ENCODE measurements around the gene COBLL1.
"Not testable (repeated sequence)": the region's sequence is repeated elsewhere in the genome, so short reads cannot be mapped to it uniquely, and the experiment has no call there.

COBLL1 gene

DNA sequence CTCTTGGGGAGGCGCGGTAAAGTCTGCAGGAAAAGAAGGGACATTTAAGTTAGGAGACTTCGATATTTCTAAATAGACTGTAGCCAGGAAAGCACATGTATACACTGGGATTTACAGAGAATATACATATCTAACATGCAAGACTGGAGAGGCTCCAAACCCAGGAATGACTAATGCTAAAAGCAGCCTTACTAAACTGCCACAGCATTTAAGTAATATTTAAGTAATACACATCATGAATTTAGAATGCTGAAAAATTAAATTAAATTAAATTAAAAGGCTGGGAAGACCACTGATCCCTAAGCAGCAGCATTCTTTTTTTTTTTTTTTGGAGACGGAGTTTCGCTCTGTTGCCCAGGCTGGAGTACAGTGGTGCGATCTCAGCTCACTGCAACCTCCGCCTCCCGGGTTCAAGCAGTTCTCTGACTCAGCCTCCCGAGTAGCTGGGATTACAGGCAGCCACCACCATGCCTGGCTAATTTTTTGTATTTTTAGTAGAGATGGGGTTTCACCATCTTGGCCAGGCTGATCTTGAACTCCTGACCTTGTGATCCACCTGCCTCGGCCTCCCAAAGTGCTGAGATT, 131.3 kb downstream of the COBLL1 start:
- DNase-seq = not testable (repeated sequence)

DNA sequence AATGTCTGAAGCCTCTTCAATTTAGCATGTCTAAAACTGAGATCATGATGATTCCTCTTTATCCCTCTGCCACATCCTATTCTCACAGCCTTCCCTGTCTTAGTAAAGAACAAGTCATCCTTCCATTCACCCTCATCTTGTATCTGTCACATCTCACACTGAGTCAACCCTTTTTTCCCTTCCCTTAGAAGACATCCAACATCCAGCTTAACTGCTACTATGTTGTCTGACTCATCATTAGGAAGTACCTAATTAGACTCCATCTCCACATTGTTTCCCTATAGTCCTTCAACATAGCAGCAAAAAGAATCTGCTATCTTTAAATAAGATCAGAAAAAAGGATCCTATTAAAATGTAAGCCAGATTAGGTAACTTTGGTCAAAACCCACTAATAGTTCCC, 135.1 kb downstream of the COBLL1 start:
- DNase-seq = no peak

DNA sequence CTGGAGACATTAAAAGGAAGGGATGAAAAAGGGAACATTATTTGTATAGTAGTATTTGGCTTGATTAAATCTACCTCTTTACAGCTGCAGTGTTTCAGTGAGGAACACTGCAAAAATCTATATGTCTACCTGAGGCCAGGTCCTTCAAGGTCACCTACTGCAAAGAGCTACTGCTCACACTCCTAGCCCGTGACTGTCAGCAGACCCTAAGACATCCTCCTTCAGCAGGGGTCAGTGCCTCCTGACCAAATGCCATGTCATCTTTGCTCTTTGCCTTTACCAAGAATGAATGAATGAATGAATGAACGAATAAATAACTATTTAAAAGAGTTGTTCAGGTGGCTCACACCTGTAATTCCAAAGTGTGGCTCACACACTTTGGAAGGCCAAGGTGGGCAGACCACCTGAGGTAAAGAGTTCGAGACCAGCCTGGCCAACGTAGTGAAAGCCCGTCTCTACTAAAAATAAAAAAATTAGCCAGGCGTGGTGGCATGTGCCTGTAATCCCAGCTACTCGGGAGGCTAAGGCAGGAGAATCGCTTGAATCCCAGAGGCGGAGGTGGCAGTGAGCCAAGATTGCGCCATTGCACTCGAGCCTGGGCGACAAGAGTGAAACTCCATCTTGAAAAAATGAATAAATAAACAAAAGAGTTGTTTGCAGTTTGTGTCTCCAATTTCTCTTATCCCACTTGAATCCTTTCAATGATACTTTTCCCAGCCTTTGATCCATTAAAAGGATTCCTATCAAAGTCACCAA, 136.0 kb downstream of the COBLL1 start:
- no peak for DNase-seq

DNA sequence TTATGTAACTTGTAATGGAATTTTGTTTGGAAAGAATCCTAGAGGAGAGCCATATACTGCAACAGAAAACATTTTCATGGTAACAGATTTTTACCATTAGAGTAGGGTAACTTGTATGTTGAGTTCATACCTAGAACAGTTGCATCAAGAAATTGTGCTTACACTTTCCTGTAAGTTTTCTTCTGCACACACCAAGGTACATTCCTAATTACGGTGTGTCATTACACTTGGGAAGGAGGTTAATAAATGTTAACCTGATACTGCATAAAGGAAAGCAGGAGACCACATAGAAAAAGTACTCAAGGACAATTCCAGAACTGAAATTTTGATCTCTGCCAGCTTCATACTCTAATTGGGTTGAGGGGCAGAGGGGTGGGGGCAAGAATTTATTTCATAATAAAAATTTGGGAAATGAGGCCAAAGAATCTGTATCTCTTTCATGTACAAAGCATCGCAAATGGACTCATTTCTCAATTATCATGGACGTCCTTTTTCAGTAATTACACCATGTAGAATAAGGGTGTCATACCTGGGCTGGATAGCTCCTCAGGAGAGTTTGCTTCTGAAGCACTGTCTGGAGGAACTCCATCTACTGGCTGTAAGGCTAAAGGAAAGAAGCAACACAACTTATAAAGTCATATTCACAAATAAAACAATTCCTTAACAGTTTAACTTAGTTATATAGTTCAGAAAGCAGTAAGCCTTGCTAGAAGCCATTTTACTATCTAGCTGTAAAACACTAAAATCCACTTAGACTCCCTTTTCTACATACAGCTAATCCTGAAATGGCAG, 137.5 kb downstream of the COBLL1 start:
- no peak for DNase-seq

DNA sequence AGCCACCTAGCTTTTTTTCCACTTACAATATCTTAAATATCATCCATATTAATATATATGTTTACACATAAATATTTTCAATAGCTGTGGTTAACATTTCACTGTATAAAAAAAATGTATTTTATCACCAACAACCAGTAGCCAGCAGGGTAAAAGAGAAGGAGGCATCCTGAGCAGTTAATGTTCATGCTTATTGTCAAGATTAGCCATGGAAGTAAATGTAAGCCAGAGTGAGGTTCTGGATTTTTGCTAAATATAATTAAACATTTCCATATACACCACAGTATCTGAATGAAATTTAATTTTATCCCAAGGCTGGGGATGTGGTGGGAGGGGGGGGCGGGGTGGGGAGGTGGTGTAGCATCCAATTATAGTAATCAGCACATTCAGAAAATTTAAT, 140.1 kb downstream of the COBLL1 start:
- no peak for DNase-seq

DNA sequence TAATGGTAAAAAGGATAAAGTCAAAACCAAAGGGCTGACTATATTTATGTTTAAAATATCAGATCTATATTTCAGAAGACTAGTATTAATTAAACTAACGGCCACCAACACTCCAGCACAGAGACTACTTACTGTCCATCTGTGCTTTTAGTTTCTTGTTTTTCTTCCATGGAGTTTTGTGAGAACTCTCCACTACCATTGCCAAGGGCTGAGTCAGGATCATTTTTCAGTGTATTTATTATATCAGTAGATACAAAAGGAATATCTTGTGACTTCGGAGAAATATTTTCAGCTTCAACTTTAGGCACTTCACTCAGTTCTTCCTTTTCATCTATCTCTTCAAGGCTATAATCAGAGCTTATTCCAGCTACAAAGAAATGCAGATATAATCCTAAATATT, 141.2 kb downstream of the COBLL1 start:
- DNase-seq = no peak

DNA sequence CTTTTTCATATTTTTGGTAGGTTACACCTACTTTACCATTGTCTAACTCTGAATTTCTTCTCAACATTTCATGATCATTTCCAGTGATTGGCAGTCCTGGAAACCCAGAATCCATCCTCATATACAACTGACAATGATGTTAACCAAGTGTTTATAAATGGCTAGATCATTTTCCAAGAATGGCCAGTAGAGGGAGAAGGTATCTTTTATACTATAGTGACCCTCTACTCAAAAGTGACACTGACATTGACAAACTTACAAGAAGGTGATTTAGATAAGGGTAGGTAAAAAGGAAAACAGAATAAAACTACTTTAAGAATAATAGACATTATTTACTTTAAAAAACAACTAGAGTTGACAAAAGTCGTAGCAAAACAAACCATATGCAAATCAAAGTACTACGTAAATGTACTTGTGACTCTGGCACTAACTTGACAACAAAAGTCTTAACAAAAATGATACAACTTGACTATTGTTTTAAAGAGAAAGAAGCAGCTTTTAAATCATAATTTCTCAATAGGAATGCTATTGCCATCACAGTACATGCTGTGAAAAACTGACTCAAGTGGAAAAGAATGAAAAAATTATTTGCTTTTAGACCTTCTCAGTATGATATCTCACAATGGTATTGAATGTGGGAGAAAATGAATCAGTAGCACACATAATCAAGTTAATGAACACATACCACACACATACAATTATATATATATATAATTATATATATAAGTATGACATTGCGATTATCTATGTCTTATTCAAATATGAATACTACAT, 143.7 kb downstream of the COBLL1 start:
- peak; percentile 2 for DNase-seq

DNA sequence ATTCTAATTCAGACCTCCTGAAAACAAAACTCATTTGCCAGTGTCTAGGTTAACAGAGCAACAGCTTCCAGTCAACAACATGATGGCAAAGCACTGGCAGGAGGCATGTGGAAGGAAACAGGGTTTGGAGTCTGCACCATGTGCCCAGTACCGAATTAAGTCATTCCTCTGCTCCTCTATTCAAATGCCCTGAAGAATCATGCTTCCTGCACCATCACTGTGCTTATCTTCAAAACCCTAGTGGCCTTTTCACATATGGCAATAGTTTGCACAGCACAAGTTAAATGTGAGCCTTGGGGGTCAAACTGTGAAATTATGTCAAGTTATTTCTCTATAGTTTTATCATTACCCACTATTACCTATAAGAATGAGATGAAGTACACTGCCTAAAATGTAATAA, 145.0 kb downstream of the COBLL1 start:
- no peak for DNase-seq

DNA sequence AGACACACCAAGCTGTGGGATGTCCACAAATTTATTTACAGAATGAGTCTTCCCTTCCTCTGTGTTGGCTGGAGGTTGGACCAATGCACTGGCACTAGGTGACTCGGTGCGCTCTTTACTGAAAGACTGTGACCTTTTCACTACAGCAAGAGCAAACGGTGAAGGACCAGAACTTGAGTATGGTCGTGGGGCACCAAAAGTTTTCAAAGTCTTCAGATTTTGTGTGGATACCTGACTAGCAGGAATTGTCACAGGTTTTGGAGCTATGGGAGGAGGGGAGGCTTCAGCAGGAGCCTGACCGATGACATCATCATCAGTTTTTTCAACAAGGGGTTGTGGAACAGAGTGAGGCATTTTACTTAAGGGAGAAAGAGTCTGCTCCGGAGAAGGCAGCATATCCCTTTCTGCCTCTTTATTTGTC, 147.3 kb downstream of the COBLL1 start:
- no peak for DNase-seq

DNA sequence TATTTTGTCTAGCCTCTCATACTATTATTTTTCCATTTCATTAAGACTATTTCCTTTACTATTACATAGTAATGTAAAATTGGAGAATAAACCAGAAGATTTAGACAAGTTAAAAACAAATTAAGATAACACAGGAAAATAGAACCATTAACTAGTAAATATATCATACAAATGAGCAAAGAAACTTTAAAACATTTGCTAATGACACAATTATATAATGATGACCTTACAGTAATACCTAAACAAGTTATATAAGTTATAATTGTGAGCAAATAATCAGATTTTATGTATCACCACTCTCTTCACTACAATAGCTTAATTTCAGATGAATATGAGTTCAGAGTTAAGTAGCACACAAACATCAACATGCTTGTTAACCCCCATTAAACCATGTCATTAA, 147.8 kb downstream of the COBLL1 start:
- no peak for DNase-seq

DNA sequence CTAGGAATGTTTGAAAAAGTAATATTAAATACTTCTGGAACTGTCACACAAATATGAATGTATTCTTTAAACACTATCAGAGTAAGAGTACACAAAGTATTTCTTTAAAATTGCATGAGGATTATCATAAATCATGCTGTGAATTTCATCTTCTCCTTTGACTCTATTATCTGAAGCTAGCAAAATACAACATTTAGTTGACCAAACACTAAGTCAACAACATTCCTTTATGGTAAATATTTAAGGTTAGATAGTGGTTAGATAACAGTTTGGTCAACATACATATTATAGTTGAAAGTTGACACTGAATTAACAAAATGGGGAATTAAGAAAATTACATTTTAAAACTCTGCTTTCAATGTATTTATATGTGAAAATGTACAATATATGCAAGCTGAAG, 148.2 kb downstream of the COBLL1 start:
- DNase-seq = no peak

DNA sequence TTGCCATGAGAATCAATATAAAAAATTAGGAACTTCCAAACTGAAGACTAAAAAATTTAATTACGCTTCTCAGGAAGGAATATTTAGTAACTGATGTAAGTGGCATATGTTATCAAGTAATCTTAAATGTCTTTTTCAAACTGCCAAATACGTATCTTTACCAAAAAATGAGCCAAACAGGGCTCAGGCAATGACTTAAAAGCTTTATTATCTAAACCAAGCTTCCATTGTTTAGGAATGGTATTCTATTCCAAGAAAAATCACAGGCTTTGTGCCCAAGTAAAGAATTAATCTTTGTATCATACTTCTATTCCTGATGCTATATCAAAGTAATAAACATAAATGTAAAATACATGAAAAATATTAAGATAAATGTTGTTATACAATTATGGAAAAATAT, 148.7 kb downstream of the COBLL1 start:
- no peak for DNase-seq

DNA sequence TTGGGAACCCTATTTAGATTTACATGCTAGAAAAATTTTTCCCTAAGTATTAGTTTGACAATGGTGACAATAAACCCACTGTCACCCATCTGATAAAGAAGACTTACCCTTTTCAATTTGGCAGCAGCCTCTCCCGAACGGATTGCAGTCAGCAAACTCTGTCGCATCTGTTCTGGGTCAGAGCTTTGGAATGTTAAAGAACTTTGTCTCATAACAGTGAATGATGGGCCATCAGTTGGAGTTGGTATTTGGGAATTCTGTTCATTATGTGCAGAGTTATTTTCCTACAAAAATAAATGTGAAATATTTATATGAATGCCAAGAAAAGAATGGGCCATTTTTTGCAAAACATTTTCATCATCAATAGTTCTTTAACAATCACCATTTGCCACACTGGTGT, 149.5 kb downstream of the COBLL1 start:
- no peak for DNase-seq

DNA sequence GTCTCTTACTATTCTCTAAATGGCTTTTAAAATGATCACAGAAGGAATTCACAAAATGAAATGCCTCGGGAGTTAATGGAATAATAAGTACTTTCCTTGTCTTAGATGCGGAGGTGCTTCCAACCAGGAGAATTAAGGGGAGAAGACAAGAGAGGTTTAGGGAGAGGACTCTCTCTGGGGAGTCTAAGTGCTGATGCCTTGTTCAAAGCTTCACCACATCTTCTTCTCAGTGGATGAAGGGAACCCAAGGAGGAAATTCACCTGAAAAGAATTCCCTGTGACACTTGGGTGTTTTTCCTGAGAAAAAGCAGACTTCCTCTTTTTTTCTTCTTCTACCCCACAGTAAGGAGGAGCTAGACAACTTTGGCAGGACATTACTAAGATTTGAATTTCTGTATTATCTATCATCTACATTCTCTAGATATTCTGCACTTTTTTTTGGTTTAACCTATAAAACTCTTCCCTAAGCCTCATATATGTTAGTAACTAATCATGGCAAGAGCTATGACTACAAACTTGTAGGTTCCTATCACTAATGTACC, 150.2 kb downstream of the COBLL1 start:
- DNase-seq = no peak

DNA sequence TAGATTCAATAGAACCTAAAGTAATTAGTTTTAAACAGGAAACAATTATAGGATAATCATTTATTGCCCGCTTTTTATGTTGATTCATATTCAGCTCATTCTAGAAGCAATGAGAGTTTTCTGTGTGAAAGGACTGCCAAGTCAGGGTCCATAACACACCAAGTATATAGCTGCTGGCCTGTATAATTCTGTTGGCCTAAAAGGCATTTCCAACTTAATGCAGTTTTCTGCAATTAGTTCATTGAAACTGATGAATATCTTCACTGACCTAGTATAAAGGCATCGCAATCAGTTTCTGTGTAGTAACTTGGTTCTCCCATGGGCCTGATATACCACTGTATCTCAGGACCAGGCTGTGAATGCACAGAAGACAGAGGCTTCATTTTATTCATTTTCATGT, 151.3 kb downstream of the COBLL1 start:
- no peak for DNase-seq

DNA sequence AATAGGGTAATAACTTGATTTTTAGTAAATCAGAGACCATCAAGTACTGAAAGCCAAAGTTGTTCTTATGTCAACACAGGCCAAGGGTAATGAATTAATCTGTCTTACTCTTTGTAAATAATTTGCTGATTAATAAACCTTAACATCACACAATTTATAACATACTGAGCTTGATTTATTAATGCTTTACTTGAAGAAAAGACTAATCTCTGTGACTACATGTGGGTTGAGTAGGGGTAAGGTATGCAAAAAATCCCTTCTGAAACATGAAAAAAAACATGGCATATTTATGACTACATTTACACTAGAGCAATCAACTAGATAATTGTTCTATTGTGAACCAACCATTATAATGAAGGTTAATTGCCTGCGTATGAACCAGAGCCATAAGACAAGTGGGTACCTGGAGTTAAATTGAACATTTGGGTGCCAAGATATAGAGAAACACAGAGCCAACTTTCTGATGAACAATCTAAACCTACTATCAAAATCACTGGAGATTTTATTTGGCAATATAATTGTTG, 152.7 kb downstream of the COBLL1 start:
- no peak for DNase-seq

DNA sequence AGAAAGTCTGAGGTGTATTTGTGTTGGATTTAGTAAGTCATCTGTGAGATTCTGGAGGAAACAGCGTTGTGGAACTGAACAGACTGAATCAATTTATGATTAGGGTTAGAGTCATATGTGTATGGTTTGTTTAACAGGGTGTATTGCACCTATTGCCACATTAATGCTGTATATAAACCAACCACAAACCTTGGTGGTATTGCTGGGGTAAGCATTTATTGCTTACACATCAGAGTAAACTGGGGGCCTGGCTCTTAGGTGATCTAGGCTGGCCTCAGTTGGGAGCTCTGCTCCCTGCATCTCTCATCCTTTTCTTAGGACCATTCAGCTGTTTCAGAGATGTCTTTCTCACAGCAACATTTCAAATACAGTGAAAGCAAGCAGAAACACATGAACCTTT, 160.6 kb downstream of the COBLL1 start:
- DNase-seq = no peak

DNA sequence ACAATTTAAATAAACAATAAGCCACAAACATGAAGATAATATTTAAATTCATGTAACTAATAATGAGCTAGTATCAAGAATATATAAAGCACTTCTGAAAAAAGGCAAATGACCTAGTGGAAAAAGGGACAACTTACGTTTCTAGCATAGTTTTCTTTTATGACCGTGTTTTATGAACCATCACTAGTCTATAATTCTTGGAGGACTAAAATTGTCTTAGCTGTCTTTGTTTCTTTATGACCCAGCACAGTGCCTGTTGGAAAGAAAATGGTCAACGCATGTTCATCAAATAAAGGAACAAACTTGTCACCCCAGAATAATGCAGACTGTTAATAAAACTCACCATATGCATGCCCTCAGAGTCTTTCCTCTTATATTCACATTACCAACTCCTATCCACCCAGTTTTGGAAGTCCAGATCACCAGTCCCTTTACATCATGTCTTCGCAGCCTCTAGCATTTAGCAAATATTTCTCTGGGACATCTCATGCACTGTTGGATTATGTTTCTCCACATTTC, 162.9 kb downstream of the COBLL1 start:
- no peak for DNase-seq

DNA sequence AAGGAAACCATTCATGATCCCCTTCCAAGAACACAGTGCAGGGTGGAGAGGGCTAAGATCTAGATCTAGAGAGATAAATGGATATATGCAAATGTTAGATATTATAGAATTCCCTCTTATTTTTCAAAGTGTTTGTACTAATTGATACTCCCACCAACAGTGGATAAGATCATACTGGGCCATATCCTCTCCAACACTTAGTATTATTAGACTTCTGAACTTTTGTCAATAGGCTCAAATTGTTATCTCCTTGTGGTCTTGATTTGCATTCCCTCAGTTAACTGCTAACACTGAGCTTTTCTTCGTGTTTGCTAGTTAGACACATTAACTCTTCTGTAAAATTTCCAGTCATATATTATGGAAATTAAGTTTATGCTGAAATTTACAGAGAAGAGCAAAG, 163.9 kb downstream of the COBLL1 start:
- DNase-seq = no peak

DNA sequence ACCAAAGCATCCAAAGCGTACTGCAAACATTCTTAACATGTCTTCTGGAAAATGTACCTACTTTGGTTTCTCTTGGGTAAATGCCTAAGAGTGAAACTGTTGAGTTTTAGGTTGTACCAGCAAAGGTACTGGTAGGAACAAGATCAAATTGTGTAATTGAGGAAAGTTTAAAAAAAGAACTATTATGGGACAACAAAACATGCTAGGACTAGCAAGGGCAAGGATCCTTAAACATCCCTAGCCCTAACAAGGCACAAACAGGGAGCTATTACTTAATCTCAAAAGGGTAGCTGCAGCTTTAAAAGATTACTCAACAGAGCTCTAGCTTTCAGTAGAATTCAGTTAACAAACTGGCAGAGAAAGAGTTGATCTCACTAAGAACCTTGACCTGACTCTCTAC, 164.4 kb downstream of the COBLL1 start:
- DNase-seq = no peak

DNA sequence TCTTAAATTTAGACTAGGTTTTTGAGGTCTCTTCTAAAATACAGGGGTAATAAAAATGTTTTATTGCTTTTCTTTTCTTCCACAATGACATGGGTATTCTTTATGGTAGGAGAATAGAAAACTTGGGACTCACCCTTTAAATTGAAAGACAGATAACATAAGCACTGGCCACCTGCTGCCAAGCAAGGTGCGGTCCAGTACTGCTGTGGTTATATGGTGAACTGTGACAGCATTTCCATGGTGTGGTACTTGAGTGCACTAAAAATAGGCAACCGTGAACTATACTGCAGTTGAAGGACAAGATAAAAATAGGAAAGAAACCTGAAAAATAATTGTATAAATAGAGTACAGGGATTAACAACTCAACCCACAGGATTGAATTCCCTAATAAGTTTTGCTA, 165.9 kb downstream of the COBLL1 start:
- no peak for DNase-seq

DNA sequence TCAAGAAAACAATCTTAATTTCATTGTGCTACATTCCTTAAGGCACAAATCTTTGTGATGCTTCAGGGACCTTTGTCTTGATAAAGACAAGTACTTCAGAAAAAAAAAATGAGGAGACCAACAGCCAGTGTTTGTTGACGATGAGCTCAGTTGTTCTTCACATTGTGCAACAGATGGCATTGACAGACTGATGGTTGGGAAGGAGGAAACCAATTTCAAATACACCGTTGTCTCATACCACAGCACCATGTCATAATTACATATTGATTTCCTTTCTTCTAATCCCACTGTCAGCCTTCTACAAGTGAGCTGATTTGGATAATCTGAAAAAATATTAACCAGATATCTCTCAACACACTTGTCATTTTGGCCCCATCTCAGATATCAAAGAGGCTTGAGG, 166.6 kb downstream of the COBLL1 start:
- DNase-seq = no peak

Data from MV-4-11 (cell line).